ENCODE data around the gene PEPD.

GRCh38 chr19:33381101-33381500 lies 140.5 kb downstream of the PEPD start:
- TF ChIP-seq GATA2 (IDR thresholded peaks at IDR 0.05; ENCODE audit: low read depth, low read length) (no peak), GATA3 (IDR thresholded peaks at IDR 0.05; ENCODE audit: low read depth, low read length) (no peak)

Data from SH-SY5Y (cell line).